ENCODE results near the gene GIPC3.

GIPC3 gene

DNA sequence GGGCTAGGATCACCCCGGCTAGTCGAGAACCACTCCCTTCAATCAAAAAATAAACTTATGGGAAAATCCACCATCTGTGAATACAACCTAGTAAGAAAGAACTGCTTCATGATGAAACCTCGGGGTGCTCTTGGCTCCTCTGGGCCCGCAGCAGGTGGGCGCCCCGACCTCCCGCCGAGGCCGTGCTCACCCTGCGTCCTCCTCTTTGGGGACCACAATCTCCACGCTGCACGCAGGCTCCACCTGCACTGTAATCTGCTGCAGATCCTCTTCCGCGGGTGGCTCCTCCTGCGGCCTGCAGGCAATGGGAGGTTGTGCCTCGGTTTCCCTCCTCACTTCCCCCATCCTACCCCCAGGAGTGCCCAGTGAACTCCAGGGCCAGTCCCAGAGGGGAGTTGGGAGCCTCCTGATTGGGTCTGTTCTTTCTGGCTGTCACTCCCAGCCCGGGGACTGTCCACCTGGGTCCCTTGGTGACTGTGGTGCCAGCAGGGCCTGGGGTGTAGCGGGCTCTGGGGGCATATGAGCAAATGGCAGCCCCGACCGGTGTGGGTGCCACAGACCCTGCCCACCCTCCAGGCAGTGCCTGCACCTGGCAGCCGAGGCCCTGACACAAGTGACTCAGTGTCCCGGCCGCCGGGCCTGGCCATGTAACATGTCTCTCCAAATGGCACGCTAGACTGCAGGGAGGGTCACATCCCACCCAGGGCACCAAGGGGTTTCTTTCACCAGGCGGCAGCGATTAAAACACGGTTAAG is 56.4 kb downstream of the GIPC3 start:
- no peak for FAIRE-seq

DNA sequence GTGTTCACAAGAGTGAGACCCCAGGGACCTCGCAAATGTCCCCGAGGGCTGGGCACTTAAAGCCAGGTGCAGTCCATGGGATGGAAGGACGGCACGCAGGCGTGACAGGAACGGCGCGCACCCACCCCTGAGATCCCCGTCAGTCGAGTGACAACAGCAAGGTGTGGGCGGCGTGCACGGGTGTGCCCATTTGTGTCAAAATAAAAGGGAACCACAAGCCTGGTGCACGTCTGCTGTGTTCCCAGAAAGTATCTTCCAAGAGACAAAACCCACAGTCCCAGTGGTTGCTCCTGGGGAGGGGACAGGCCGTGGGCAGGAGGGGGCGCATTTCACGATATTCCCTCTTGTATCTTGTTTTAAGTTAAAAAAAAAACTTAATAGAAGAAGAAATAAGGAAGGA is 57.0 kb downstream of the GIPC3 start:
- FAIRE-seq: no peak

Data from endometrium (tissue), 2 donors.